Liver (tissue), 3 donors: ENCODE measurements around the gene COX7B.

Experiments
- GABPA ChIP-seq, 2 donors: IDR thresholded peaks in 1 of 2; conservative IDR thresholded peaks in 1 of 2; 2 replicates each; pipeline ENCODE4 v1.6.1; 2016; ENCODE audit warnings: antibody characterized with exemption in 2 of 2, mild to moderate bottlenecking in 1 of 2, moderate library complexity in 1 of 2
- HNF4G ChIP-seq: IDR thresholded peaks from 2 replicates; pipeline ENCODE4 v1.6.1; 2016; ENCODE audit warnings: antibody characterized with exemption
- RXRA ChIP-seq, 2 donors: IDR thresholded peaks; 2 replicates each; pipeline ENCODE4 v1.6.1; 2017 to 2018; ENCODE audit warnings: antibody characterized with exemption in 2 of 2, mild to moderate bottlenecking in 1 of 2
- SP1 ChIP-seq: IDR thresholded peaks from 2 replicates; pipeline ENCODE4 v1.6.1; 2018; ENCODE audit warnings: antibody characterized with exemption, mild to moderate bottlenecking
- TAF1 ChIP-seq: conservative IDR thresholded peaks from 2 replicates; pipeline ENCODE4 v1.6.1; 2016; ENCODE audit warnings: antibody characterized with exemption, mild to moderate bottlenecking
- YY1 ChIP-seq: IDR thresholded peaks from 2 replicates; pipeline ENCODE4 v1.6.1; 2016; ENCODE audit warnings: antibody characterized with exemption, mild to moderate bottlenecking
- TF ChIP-seq, protein P1 (sequence below): fragments of 150-350 bp; IDR thresholded peaks from 2 replicates; pipeline ENCODE4 v1.5.1; 2017; ENCODE audit warnings: improper control_type of control experiment, low read depth, low read length; ENCODE audit not compliant: missing input control
- TF ChIP-seq, protein P2 (sequence below): IDR thresholded peaks from 2 replicates; pipeline ENCODE4 v1.6.1; 2016; ENCODE audit warnings: antibody characterized with exemption
- TF ChIP-seq, protein P3 (sequence below): IDR thresholded peaks from 2 replicates; pipeline ENCODE4 v1.6.1; 2016; ENCODE audit warnings: antibody characterized with exemption, mild to moderate bottlenecking
- donor health status: healthy.
- donor health status: healthy.

DNA sequence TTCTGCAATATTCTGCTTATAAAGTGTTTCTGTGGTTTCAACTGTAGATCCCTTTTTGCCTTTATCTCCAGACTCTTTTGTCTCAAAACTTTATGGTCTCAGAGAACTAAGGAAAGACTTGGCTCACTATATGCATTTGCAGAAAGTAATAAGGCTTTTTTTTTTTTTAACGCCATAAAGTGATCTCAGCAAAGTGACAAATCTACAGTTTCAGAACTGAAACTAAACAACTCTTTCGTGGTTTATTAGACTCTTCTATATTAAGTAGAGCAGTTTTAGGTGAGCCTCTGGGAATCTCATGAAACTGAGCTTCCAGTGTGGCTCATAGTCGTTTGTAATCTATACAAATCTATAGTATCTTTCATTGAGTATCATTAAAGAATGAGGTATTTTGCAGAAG lies 26.5 kb downstream of the COX7B start:
- TF ChIP-seq GABPA (IDR thresholded peaks at IDR 0.05 in 1 of 2, conservative IDR thresholded peaks at IDR 0.05 in 1 of 2) = no peak
- TF ChIP-seq, protein P1, sequence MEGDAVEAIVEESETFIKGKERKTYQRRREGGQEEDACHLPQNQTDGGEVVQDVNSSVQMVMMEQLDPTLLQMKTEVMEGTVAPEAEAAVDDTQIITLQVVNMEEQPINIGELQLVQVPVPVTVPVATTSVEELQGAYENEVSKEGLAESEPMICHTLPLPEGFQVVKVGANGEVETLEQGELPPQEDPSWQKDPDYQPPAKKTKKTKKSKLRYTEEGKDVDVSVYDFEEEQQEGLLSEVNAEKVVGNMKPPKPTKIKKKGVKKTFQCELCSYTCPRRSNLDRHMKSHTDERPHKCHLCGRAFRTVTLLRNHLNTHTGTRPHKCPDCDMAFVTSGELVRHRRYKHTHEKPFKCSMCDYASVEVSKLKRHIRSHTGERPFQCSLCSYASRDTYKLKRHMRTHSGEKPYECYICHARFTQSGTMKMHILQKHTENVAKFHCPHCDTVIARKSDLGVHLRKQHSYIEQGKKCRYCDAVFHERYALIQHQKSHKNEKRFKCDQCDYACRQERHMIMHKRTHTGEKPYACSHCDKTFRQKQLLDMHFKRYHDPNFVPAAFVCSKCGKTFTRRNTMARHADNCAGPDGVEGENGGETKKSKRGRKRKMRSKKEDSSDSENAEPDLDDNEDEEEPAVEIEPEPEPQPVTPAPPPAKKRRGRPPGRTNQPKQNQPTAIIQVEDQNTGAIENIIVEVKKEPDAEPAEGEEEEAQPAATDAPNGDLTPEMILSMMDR = no peak
- TF ChIP-seq, protein P2, sequence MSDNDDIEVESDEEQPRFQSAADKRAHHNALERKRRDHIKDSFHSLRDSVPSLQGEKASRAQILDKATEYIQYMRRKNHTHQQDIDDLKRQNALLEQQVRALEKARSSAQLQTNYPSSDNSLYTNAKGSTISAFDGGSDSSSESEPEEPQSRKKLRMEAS = no peak
- TF ChIP-seq, protein P3, sequence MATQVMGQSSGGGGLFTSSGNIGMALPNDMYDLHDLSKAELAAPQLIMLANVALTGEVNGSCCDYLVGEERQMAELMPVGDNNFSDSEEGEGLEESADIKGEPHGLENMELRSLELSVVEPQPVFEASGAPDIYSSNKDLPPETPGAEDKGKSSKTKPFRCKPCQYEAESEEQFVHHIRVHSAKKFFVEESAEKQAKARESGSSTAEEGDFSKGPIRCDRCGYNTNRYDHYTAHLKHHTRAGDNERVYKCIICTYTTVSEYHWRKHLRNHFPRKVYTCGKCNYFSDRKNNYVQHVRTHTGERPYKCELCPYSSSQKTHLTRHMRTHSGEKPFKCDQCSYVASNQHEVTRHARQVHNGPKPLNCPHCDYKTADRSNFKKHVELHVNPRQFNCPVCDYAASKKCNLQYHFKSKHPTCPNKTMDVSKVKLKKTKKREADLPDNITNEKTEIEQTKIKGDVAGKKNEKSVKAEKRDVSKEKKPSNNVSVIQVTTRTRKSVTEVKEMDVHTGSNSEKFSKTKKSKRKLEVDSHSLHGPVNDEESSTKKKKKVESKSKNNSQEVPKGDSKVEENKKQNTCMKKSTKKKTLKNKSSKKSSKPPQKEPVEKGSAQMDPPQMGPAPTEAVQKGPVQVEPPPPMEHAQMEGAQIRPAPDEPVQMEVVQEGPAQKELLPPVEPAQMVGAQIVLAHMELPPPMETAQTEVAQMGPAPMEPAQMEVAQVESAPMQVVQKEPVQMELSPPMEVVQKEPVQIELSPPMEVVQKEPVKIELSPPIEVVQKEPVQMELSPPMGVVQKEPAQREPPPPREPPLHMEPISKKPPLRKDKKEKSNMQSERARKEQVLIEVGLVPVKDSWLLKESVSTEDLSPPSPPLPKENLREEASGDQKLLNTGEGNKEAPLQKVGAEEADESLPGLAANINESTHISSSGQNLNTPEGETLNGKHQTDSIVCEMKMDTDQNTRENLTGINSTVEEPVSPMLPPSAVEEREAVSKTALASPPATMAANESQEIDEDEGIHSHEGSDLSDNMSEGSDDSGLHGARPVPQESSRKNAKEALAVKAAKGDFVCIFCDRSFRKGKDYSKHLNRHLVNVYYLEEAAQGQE = no peak
- TF ChIP-seq YY1 = no peak
- TF ChIP-seq TAF1 = no peak
- no peak for TF ChIP-seq RXRA (IDR thresholded peaks at IDR 0.05)
- no peak for TF ChIP-seq SP1
- no peak for TF ChIP-seq HNF4G
